Measurements from ENCODE around the gene LYG1. TPM values are rescaled to one million over a fixed set of nuclear protein-coding genes. Genes with fewer than 3 reads are reported as not detected.
"Not testable (repeated sequence)": the region's sequence is repeated elsewhere in the genome, so short reads cannot be mapped to it uniquely, and the experiment has no call there.

Gene LYG1
- total RNA-seq, 1 experiment from 2014 or later: 0.93 TPM

GRCh38 chr2:99336804-99337112, 35.8 kb upstream of the LYG1 start:
- H3K9me3 Mint-ChIP-seq (ENCODE audit: unreplicated experiment): no peaks in the 10 kb centered on the region
- CTCF ChIA-PET: interaction anchor here (1.4 to 1.5 kb wide), 2 partner anchors 29 to 67 kb away, joined by 7 to 10 read pairs; no protein-coding TSS in a partner anchor
- POLR2A ChIA-PET: interaction anchor here (0.7 to 2.1 kb wide), 8 partner anchors 37 to 267 kb away, joined by 3 to 13 read pairs (median 4); partner anchors contain the start of genes LIPT1 and TSGA10

GRCh38 chr2:99335911-99336803, 35.2 kb upstream of the LYG1 start, which contains the start of gene TXNDC9:
Gene TXNDC9, minus strand, starts transcription at chr2:99336333. Its CDS starts 3,123 bp downstream, at chr2:99333210.
- Histone ChIP-seq H3K4me3 (ENCODE audit: low read depth, low read length) (peak within 1 kb of the TSS; percentile 94), H3K4me1 (peaks cover 22% of the 10 kb centered on the region), H3K27me3 (replicated peaks; ENCODE audit: control insufficient read depth, insufficient read depth, low read length) (no peaks in the 10 kb centered on the region), H3K36me3 (ENCODE audit: control insufficient read depth, insufficient read depth, low read length) (no peaks in the 10 kb centered on the region; the same call in 1 of the 2 replicates), H3K9me3 (no peaks in the 10 kb centered on the region)
- Mint-ChIP-seq H3K27me3 (ENCODE audit: insufficient read depth, unreplicated experiment) (no peaks in the 10 kb centered on the region), H3K36me3 (ENCODE audit: insufficient read depth, unreplicated experiment) (peaks cover 20% of the 10 kb centered on the region), H3K4me1 (ENCODE audit: low read depth, unreplicated experiment) (no peaks in the 10 kb centered on the region), H3K9me3 (ENCODE audit: unreplicated experiment) (no peaks in the 10 kb centered on the region), H3K4me3 (ENCODE audit: unreplicated experiment) (no peak within 1 kb of the TSS), H3K27ac (ENCODE audit: unreplicated experiment) (no peak within 1 kb of the TSS)
- POLR2A ChIA-PET: interaction anchor here (0.7 to 2.1 kb wide), 7 partner anchors 38 to 266 kb away, joined by 3 to 13 read pairs (median 4); partner anchors contain the start of genes LIPT1 and TSGA10
- intact Hi-C loops (cut with micrococcal nuclease; ENCODE audit: unreplicated experiment): loop anchor here (1.0 to 10.0 kb wide), 4 partner anchors 155 to 251 kb away; partner anchors contain the start of genes C2orf15, MITD1 and MRPL30
- no peak for TF ChIP-seq CTCF (IDR thresholded peaks at IDR 0.05; ENCODE audit: insufficient read depth in 1 of 2, low read depth in 1 of 2, low read length in 1 of 2, severe bottlenecking in 1 of 2, unreplicated experiment in 1 of 2)
- TSS peak; percentile 72 for BruUV-seq (replicated peaks)
- CTCF ChIA-PET: interaction anchor here (0.8 to 1.5 kb wide), 3 partner anchors 29 to 68 kb away, joined by 3 to 10 read pairs (median 7); no protein-coding TSS in a partner anchor
- peak; percentile 99 for DNase-seq

More at GRCh38 chr2:99336804-99337112, 35.8 kb upstream of the LYG1 start:
- Mint-ChIP-seq H3K36me3 (ENCODE audit: insufficient read depth, unreplicated experiment) (peaks cover 14% of the 10 kb centered on the region), H3K4me1 (ENCODE audit: low read depth, unreplicated experiment) (no peaks in the 10 kb centered on the region), H3K27ac (ENCODE audit: unreplicated experiment) (no peak overlapping the region), H3K4me3 (ENCODE audit: unreplicated experiment) (no peak overlapping the region), H3K27me3 (ENCODE audit: insufficient read depth, unreplicated experiment) (no peaks in the 10 kb centered on the region)
- Histone ChIP-seq H3K36me3 (ENCODE audit: control insufficient read depth, insufficient read depth, low read length) (no peaks in the 10 kb centered on the region; the same call in 1 of the 2 replicates), H3K9me3 (no peaks in the 10 kb centered on the region), H3K27me3 (replicated peaks; ENCODE audit: control insufficient read depth, insufficient read depth, low read length) (no peaks in the 10 kb centered on the region), H3K4me1 (peaks cover 24% of the 10 kb centered on the region), H3K4me3 (ENCODE audit: low read depth, low read length) (peak overlapping the region; percentile 94)
- DNase-seq: no peak
- no peak for TF ChIP-seq CTCF (IDR thresholded peaks at IDR 0.05; ENCODE audit: insufficient read depth in 1 of 2, low read depth in 1 of 2, low read length in 1 of 2, severe bottlenecking in 1 of 2, unreplicated experiment in 1 of 2)
- BruUV-seq (replicated peaks): no TSS peak
- intact Hi-C loops (cut with micrococcal nuclease; ENCODE audit: unreplicated experiment): loop anchor here (1.0 to 10.0 kb wide), 5 partner anchors 154 to 252 kb away; partner anchors contain the start of genes C2orf15, MITD1, MRPL30 and REV1

- H3K36me3 Mint-ChIP-seq (ENCODE audit: insufficient read depth, unreplicated experiment): peaks cover 93% of the 10 kb centered on the region
- Histone ChIP-seq H3K27me3 (replicated peaks; ENCODE audit: control insufficient read depth, insufficient read depth, low read length) (no peaks in the 10 kb centered on the region), H3K4me1 (no peaks in the 10 kb centered on the region), H3K36me3 (ENCODE audit: control insufficient read depth, insufficient read depth, low read length) (peaks cover 1% of the 10 kb centered on the region; the same call in 1 of the 2 replicates), H3K9me3 (no peaks in the 10 kb centered on the region), H3K4me3 (ENCODE audit: low read depth, low read length) (no peak overlapping the region)
- BruUV-seq (replicated peaks): no TSS peak
- H3K4me3 Mint-ChIP-seq (ENCODE audit: unreplicated experiment): no peak overlapping the region
- no peaks in the 10 kb centered on the region for H3K27me3 Mint-ChIP-seq (ENCODE audit: insufficient read depth, unreplicated experiment)
- H3K27ac Mint-ChIP-seq (ENCODE audit: unreplicated experiment): no peak overlapping the region
- no peak for DNase-seq
- no peaks in the 10 kb centered on the region for H3K9me3 Mint-ChIP-seq (ENCODE audit: unreplicated experiment)
- intact Hi-C loops (cut with micrococcal nuclease; ENCODE audit: unreplicated experiment): no loop called here
- no peak for TF ChIP-seq CTCF (IDR thresholded peaks at IDR 0.05; ENCODE audit: insufficient read depth in 1 of 2, low read depth in 1 of 2, low read length in 1 of 2, severe bottlenecking in 1 of 2, unreplicated experiment in 1 of 2)
- ChIA-PET CTCF (no interaction called here), POLR2A (no interaction called here)
- H3K4me1 Mint-ChIP-seq (ENCODE audit: low read depth, unreplicated experiment): no peaks in the 10 kb centered on the region
Measured at GRCh38 chr2:99325384-99325783, 24.4 kb upstream of the LYG1 start.

- CTCF ChIA-PET; intact Hi-C loops (cut with micrococcal nuclease; ENCODE audit: unreplicated experiment); BruUV-seq (replicated peaks); H3K27me3 ChIP-seq (replicated peaks; ENCODE audit: control insufficient read depth, insufficient read depth, low read length); H3K9me3 Mint-ChIP-seq (ENCODE audit: unreplicated experiment); H3K9me3 ChIP-seq; H3K4me3 Mint-ChIP-seq (ENCODE audit: unreplicated experiment); H3K36me3 ChIP-seq (ENCODE audit: control insufficient read depth, insufficient read depth, low read length); H3K4me1 Mint-ChIP-seq (ENCODE audit: low read depth, unreplicated experiment); H3K27me3 Mint-ChIP-seq (ENCODE audit: insufficient read depth, unreplicated experiment); H3K4me1 ChIP-seq; DNase-seq; POLR2A ChIA-PET; H3K27ac Mint-ChIP-seq (ENCODE audit: unreplicated experiment); H3K4me3 ChIP-seq (ENCODE audit: low read depth, low read length): not testable (repeated sequence)
- H3K36me3 Mint-ChIP-seq (ENCODE audit: insufficient read depth, unreplicated experiment): peaks cover 59% of the 10 kb centered on the region
Measured at GRCh38 chr2:99317873-99318200, 16.8 kb upstream of the LYG1 start.

Measured in Caco-2 (cell line).